Measurements from ENCODE around the gene ZNF132.
A peak's percentile ranks its signal among the peaks of the same experiment; 100 is the strongest.
"Not testable (repeated sequence)": the region's sequence is repeated elsewhere in the genome, so short reads cannot be mapped to it uniquely, and the experiment has no call there.

The ZNF132 gene

GRCh38 chr19:58451358-58452101 lies 11.6 kb upstream of the ZNF132 start, which contains the start of gene ZNF324B:
ZNF324B (plus strand) TSS chr19:58451622; CDS start chr19:58453702, 2,080 bp downstream.
- DNase-seq (ENCODE audit: low spot score), result peak; percentile 98
- no peak for TF ChIP-seq CTCF (IDR thresholded peaks at IDR 0.05; ENCODE audit: extremely low read depth, insufficient read depth, missing control alignments)

GRCh38 chr19:58450856-58451357 lies 11.0 kb upstream of the ZNF132 start:
- in situ Hi-C loops (cut with MboI; ENCODE audit: low pct_unique_long_range_greater_than_20kb, low sequenced_read_pairs, unreplicated experiment), result no loop called here
- no peak for TF ChIP-seq CTCF (IDR thresholded peaks at IDR 0.05; ENCODE audit: extremely low read depth, insufficient read depth, missing control alignments)

More at GRCh38 chr19:58451358-58452101, 11.6 kb upstream of the ZNF132 start, which contains the start of gene ZNF324B:
- in situ Hi-C loops (cut with MboI; ENCODE audit: low pct_unique_long_range_greater_than_20kb, low sequenced_read_pairs, unreplicated experiment), result no loop called here

GRCh38 chr19:58449980-58450379 lies 10.0 kb upstream of the ZNF132 start:
- DNase-seq (ENCODE audit: low spot score); in situ Hi-C loops (cut with MboI; ENCODE audit: low pct_unique_long_range_greater_than_20kb, low sequenced_read_pairs, unreplicated experiment): not testable (repeated sequence)

More at GRCh38 chr19:58450856-58451357, 11.0 kb upstream of the ZNF132 start:
- no peak for DNase-seq (ENCODE audit: low spot score)

GRCh38 chr19:58448860-58449259 lies 8.9 kb upstream of the ZNF132 start:
- DNase-seq (ENCODE audit: low spot score); in situ Hi-C loops (cut with MboI; ENCODE audit: low pct_unique_long_range_greater_than_20kb, low sequenced_read_pairs, unreplicated experiment): not testable (repeated sequence)

- DNase-seq (ENCODE audit: low spot score); in situ Hi-C loops (cut with MboI; ENCODE audit: low pct_unique_long_range_greater_than_20kb, low sequenced_read_pairs, unreplicated experiment): not testable (repeated sequence)
Measured at GRCh38 chr19:58442986-58443385, 3.0 kb upstream of the ZNF132 start.

GRCh38 chr19:58440556-58440955 lies 603 bp upstream of the ZNF132 start:
- DNase-seq (ENCODE audit: low spot score), result no peak
- TF ChIP-seq CTCF (IDR thresholded peaks at IDR 0.05; ENCODE audit: extremely low read depth, insufficient read depth, missing control alignments), result no peak
- in situ Hi-C loops (cut with MboI; ENCODE audit: low pct_unique_long_range_greater_than_20kb, low sequenced_read_pairs, unreplicated experiment), result no loop called here

GRCh38 chr19:58434217-58434616 lies 5.7 kb downstream of the ZNF132 start:
- DNase-seq (ENCODE audit: low spot score), result no peak
- in situ Hi-C loops (cut with MboI; ENCODE audit: low pct_unique_long_range_greater_than_20kb, low sequenced_read_pairs, unreplicated experiment), result no loop called here

More at GRCh38 chr19:58434217-58434616, 5.7 kb downstream of the ZNF132 start:
- TF ChIP-seq CTCF (IDR thresholded peaks at IDR 0.05; ENCODE audit: extremely low read depth, insufficient read depth, missing control alignments), result no peak
